GM12892 (cell line): ENCODE results near the gene PDS5B.

Source experiments
- POLR2A ChIP-seq: IDR thresholded peaks from 2 replicates; pipeline ENCODE4 v1.6.1; 2011; ENCODE audit warnings: low read depth, low read length, control low read depth
- POLR2AphosphoS5 ChIP-seq: IDR thresholded peaks from 2 replicates; pipeline ENCODE4 v1.6.1; 2011; ENCODE audit warnings: low read depth, low read length, control low read depth
- TAF1 ChIP-seq: IDR thresholded peaks from 2 replicates; pipeline ENCODE4 v1.6.1; 2011; ENCODE audit warnings: low read depth, mild to moderate bottlenecking, control low read depth, low read length, borderline replicate concordance

DNA sequence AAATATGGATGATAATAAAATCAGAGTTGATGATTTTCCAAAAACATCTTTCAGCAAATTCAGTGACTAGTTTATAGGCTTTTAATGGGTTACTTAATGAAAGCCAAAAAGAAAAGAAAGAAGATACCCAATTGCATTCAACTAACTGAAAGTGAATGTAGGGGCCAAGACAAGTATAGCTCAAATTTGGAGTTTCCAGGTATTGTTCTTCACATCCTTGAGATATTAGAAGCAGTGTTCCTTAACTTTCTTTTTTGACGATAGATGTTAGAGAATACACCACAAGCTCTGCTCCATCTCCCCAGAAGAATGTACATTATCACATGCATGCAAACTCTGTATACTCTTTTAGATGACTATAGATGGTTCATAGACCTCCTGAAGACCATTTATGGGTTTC lies 43.6 kb downstream of the PDS5B start:
- no peak for TF ChIP-seq POLR2A
- TF ChIP-seq POLR2AphosphoS5: no peak
- no peak for TF ChIP-seq TAF1
